Measurements from ENCODE around the gene KLF6.

DNA sequence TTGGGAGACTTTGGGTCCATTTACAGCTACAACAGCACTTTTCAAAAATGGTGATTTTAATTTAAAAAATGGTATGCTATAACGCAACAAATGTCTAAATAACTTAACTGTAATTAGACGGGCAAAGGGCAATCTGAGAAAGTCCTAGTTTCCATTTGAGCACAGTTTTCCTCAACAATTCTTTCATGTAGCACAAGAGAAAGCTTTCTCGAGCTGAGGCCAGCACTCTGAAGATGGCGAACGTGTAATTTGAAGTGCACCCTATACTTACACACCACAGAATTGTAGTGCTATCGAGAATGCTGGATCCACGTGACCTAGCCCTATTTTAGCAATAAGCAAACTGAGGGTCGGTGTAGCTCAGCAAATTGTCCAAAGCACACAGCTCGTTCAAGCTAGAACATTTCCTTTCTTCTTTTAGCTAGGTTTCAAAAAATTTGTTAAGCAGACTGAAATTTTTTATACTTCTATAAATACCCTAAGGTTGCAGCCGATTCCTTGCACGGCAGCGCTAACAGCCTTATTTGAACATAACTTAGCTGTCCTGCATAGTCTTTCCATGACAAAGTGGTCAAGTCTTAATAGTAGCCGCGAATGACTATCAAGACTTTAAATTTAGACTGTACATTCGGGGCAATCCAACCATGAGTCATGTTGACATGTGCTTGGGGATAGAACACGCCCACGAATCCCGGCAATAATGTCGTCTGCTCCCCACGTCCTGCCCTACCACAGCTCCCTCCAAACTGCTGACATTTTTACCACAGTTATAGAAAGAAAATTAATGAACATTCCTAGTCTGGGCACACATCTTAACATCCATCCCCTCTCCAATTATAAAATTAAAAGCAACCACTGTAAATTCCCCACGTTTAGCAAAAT, 10.0 kb downstream of the KLF6 start:
- TF ChIP-seq, protein P1, sequence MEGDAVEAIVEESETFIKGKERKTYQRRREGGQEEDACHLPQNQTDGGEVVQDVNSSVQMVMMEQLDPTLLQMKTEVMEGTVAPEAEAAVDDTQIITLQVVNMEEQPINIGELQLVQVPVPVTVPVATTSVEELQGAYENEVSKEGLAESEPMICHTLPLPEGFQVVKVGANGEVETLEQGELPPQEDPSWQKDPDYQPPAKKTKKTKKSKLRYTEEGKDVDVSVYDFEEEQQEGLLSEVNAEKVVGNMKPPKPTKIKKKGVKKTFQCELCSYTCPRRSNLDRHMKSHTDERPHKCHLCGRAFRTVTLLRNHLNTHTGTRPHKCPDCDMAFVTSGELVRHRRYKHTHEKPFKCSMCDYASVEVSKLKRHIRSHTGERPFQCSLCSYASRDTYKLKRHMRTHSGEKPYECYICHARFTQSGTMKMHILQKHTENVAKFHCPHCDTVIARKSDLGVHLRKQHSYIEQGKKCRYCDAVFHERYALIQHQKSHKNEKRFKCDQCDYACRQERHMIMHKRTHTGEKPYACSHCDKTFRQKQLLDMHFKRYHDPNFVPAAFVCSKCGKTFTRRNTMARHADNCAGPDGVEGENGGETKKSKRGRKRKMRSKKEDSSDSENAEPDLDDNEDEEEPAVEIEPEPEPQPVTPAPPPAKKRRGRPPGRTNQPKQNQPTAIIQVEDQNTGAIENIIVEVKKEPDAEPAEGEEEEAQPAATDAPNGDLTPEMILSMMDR (conservative IDR thresholded peaks at IDR 0.05; ENCODE audit: low read depth, low read length), result no peak
- peak; percentile 81 for TF ChIP-seq POLR2A (IDR thresholded peaks at IDR 0.05; ENCODE audit: low read depth, low read length)
- TF ChIP-seq, protein P2, sequence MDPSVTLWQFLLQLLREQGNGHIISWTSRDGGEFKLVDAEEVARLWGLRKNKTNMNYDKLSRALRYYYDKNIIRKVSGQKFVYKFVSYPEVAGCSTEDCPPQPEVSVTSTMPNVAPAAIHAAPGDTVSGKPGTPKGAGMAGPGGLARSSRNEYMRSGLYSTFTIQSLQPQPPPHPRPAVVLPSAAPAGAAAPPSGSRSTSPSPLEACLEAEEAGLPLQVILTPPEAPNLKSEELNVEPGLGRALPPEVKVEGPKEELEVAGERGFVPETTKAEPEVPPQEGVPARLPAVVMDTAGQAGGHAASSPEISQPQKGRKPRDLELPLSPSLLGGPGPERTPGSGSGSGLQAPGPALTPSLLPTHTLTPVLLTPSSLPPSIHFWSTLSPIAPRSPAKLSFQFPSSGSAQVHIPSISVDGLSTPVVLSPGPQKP (IDR thresholded peaks at IDR 0.05; ENCODE audit: borderline replicate concordance, low read depth, low read length), result no peak
- TF ChIP-seq SMC3 (IDR thresholded peaks at IDR 0.05; ENCODE audit: low read depth, low read length), result peak; percentile 35
- TF ChIP-seq CEBPB (IDR thresholded peaks at IDR 0.05; ENCODE audit: low read depth, low read length), result no peak
- TF ChIP-seq RCOR1 (IDR thresholded peaks at IDR 0.05; ENCODE audit: insufficient replicate concordance, low read length), result no peak
- TF ChIP-seq RAD21 (IDR thresholded peaks at IDR 0.05; ENCODE audit: low read length), result peak; percentile 30
- peak; percentile 72; the same call in 1 of the 2 replicates for TF ChIP-seq FOS (IDR thresholded peaks at IDR 0.05; ENCODE audit: low read depth, low read length)
- TF ChIP-seq BHLHE40 (IDR thresholded peaks at IDR 0.05; ENCODE audit: low read depth, low read length), result no peak; the same call in 1 of the 2 replicates
- peak; percentile 37; the same call in 1 of the 2 replicates for TF ChIP-seq CHD1 (IDR thresholded peaks at IDR 0.05; ENCODE audit: low read depth, low read length)
